Measurements from ENCODE around the gene CTIF.

The CTIF gene

GRCh38 chr18:48663931-48664847 is 125.4 kb downstream of the CTIF start:
- H3K4me3 ChIP-seq (ENCODE audit: low read depth in 1 of 2, low read length in 1 of 2), result no peak overlapping the region
- H3K27ac ChIP-seq, result peak overlapping the region; percentile 33
- H3K4me1 ChIP-seq (ENCODE audit: control insufficient read depth in 1 of 2, insufficient read depth in 1 of 2, low read depth in 1 of 2, low read length in 1 of 2), result peaks cover 30 to 36% of the 10 kb centered on the region in 2 experiments
- peak; percentile 94 for TF ChIP-seq CTCF (IDR thresholded peaks at IDR 0.05)
- H3K9me3 ChIP-seq, result no peaks in the 10 kb centered on the region
- H3K36me3 ChIP-seq, result no peaks in the 10 kb centered on the region
- H3K27me3 ChIP-seq, result no peaks in the 10 kb centered on the region

GRCh38 chr18:48665654-48666053 is 126.8 kb downstream of the CTIF start:
- Histone ChIP-seq H3K27ac (no peak overlapping the region), H3K4me1 (ENCODE audit: control insufficient read depth in 1 of 2, insufficient read depth in 1 of 2, low read depth in 1 of 2, low read length in 1 of 2) (peaks cover 33 to 40% of the 10 kb centered on the region in 2 experiments), H3K9me3 (no peaks in the 10 kb centered on the region), H3K36me3 (no peaks in the 10 kb centered on the region), H3K4me3 (ENCODE audit: low read depth in 1 of 2, low read length in 1 of 2) (no peak overlapping the region), H3K27me3 (no peaks in the 10 kb centered on the region)
- TF ChIP-seq CTCF (IDR thresholded peaks at IDR 0.05), result no peak

GRCh38 chr18:48666613-48667012 is 127.8 kb downstream of the CTIF start:
- peaks cover 31 to 37% of the 10 kb centered on the region in 2 experiments for H3K4me1 ChIP-seq (ENCODE audit: control insufficient read depth in 1 of 2, insufficient read depth in 1 of 2, low read depth in 1 of 2, low read length in 1 of 2)
- H3K27me3 ChIP-seq, result no peaks in the 10 kb centered on the region
- H3K4me3 ChIP-seq (ENCODE audit: low read depth in 1 of 2, low read length in 1 of 2), result no peak overlapping the region
- H3K9me3 ChIP-seq, result no peaks in the 10 kb centered on the region
- TF ChIP-seq CTCF (IDR thresholded peaks at IDR 0.05), result no peak
- no peaks in the 10 kb centered on the region for H3K36me3 ChIP-seq
- H3K27ac ChIP-seq, result no peak overlapping the region

GRCh38 chr18:48667276-48668254 is 128.7 kb downstream of the CTIF start:
- TF ChIP-seq CTCF (IDR thresholded peaks at IDR 0.05), result no peak

GRCh38 chr18:48668466-48669179 is 129.8 kb downstream of the CTIF start:
- no peak for TF ChIP-seq CTCF (IDR thresholded peaks at IDR 0.05)
- peak overlapping the region; percentile 33 for H3K27ac ChIP-seq
- H3K4me1 ChIP-seq (ENCODE audit: control insufficient read depth in 1 of 2, insufficient read depth in 1 of 2, low read depth in 1 of 2, low read length in 1 of 2), result peaks cover 35 to 36% of the 10 kb centered on the region in 2 experiments
- H3K36me3 ChIP-seq, result no peaks in the 10 kb centered on the region
- no peak overlapping the region for H3K4me3 ChIP-seq (ENCODE audit: low read depth in 1 of 2, low read length in 1 of 2)
- no peaks in the 10 kb centered on the region for H3K9me3 ChIP-seq
- H3K27me3 ChIP-seq, result no peaks in the 10 kb centered on the region

More at GRCh38 chr18:48667276-48668254, 128.7 kb downstream of the CTIF start:
- Histone ChIP-seq H3K27me3 (no peaks in the 10 kb centered on the region), H3K9me3 (no peaks in the 10 kb centered on the region), H3K36me3 (no peaks in the 10 kb centered on the region), H3K4me1 (ENCODE audit: control insufficient read depth in 1 of 2, insufficient read depth in 1 of 2, low read depth in 1 of 2, low read length in 1 of 2) (peaks cover 30 to 36% of the 10 kb centered on the region in 2 experiments), H3K4me3 (ENCODE audit: low read depth in 1 of 2, low read length in 1 of 2) (no peak overlapping the region), H3K27ac (no peak overlapping the region)
